ENCODE results near the gene CRABP2. TPM values are rescaled to one million over a fixed set of nuclear protein-coding genes. Genes with fewer than 3 reads are reported as not detected.

The CRABP2 gene
- total and polyA plus RNA-seq, 2 donors (not counting 1 experiment from before 2014, with no cell fraction given): 0.89 to 1.2 TPM

GRCh38 chr1:156727492-156727891 lies 22.1 kb upstream of the CRABP2 start:
- H3K9me3 Mint-ChIP-seq (ENCODE audit: insufficient read depth): no peaks in the 10 kb centered on the region
- TF ChIP-seq EZH2 (IDR thresholded peaks at IDR 0.05; ENCODE audit: borderline replicate concordance, insufficient read depth, low read depth, low read length, poor library complexity, severe bottlenecking): no peak
- TF ChIP-seq CTCF (IDR thresholded peaks at IDR 0.05): no peak
- H3K4me3 ChIP-seq (ENCODE audit: control extremely low read depth in 1 of 5, extremely low read depth in 1 of 5, insufficient read depth in 1 of 5, low read depth in 2 of 5, low read length in 4 of 5): peak overlapping the region; percentile 78 to 98 (median 95)
- peaks cover 51% of the 10 kb centered on the region for H4K20me1 ChIP-seq (ENCODE audit: control insufficient read depth, insufficient read depth, low read length, poor library complexity, severe bottlenecking)
- ChIA-PET POLR2A (interaction anchor here (1.4 to 2.6 kb wide), 4 partner anchors 24 to 134 kb away, joined by 4 to 29 read pairs (median 6); partner anchors contain the start of genes HDGF and NTRK1), CTCF (interaction anchor here (0.9 to 9.5 kb wide), 14 partner anchors 11 to 133 kb away, joined by 3 to 245 read pairs (median 6); partner anchors contain the start of genes CRABP2, HDGF, INSRR and MRPL24)
- H3K27me3 Mint-ChIP-seq: no peaks in the 10 kb centered on the region
- H2AFZ ChIP-seq (ENCODE audit: insufficient read depth, low read depth, low read length, poor library complexity, severe bottlenecking): peak overlapping the region; percentile 85
- H3K9ac ChIP-seq (ENCODE audit: low read length): peak overlapping the region; percentile 97
- H3K4me1 Mint-ChIP-seq: peaks cover 26% of the 10 kb centered on the region
- peak overlapping the region; percentile 98 for H3K27ac Mint-ChIP-seq
- peaks cover 56% of the 10 kb centered on the region for H3K79me2 ChIP-seq (ENCODE audit: control insufficient read depth, insufficient read depth, low read length)
- H3K4me1 ChIP-seq (ENCODE audit: control insufficient read depth in 2 of 2, insufficient read depth in 2 of 2, low read length in 2 of 2): peaks cover 40 to 48% of the 10 kb centered on the region in 2 donors
- DNase-seq (no peak), ATAC-seq (ENCODE audit: low read depth) (no peak)
- peak overlapping the region; percentile 77 to 96 for H3K27ac ChIP-seq (ENCODE audit: low read length in 2 of 2)
- 39% methylated on average over 4 of the region's 7 CpGs for WGBS (ENCODE audit: insufficient coverage)
- intact Hi-C loops (cut with micrococcal nuclease): loop anchor here (5.0 kb wide), 1 partner anchor 225 kb away; the partner anchor contains the start of gene MEF2D
- H3K4me2 ChIP-seq (replicated peaks; ENCODE audit: low read depth, low read length, poor library complexity, severe bottlenecking): peak overlapping the region; percentile 81
- peaks cover 0 to 40% of the 10 kb centered on the region in 2 experiments for H3K36me3 ChIP-seq (replicated peaks in 1 of 2; ENCODE audit: control extremely low read depth in 1 of 2, control insufficient read depth in 1 of 2, extremely low read depth in 1 of 2, insufficient read depth in 2 of 2, low read length in 1 of 2)
- H3K4me3 Mint-ChIP-seq: no peak overlapping the region
- H3K9me3 ChIP-seq (ENCODE audit: control extremely low read depth in 1 of 3, control insufficient read depth in 2 of 3, insufficient read depth in 1 of 3, low read length in 2 of 3): no peaks in the 10 kb centered on the region
- H3K27me3 ChIP-seq (replicated peaks in 1 of 4; ENCODE audit: control extremely low read depth in 1 of 4, control insufficient read depth in 3 of 4, insufficient read depth in 4 of 4, low read length in 3 of 4): no peaks in the 10 kb centered on the region

GRCh38 chr1:156726549-156727226 lies 21.3 kb upstream of the CRABP2 start:
- Mint-ChIP-seq H3K27ac (no peak overlapping the region), H3K4me1 (peaks cover 26% of the 10 kb centered on the region), H3K4me3 (no peak overlapping the region), H3K9me3 (ENCODE audit: insufficient read depth) (no peaks in the 10 kb centered on the region), H3K27me3 (no peaks in the 10 kb centered on the region)
- WGBS (ENCODE audit: insufficient coverage): 55% methylated on average over 8 of the region's 15 CpGs
- H3K4me2 ChIP-seq (replicated peaks; ENCODE audit: low read depth, low read length, poor library complexity, severe bottlenecking): peak overlapping the region; percentile 81
- peak overlapping the region in 4 of 5 experiments; percentile 28 to 98 (median 60) for H3K4me3 ChIP-seq (ENCODE audit: control extremely low read depth in 1 of 5, extremely low read depth in 1 of 5, insufficient read depth in 1 of 5, low read depth in 2 of 5, low read length in 4 of 5)
- peaks cover 58% of the 10 kb centered on the region for H4K20me1 ChIP-seq (ENCODE audit: control insufficient read depth, insufficient read depth, low read length, poor library complexity, severe bottlenecking)
- intact Hi-C loops (cut with micrococcal nuclease): loop anchor here (5.0 kb wide), 1 partner anchor 224 kb away; the partner anchor contains the start of gene MEF2D
- peaks cover 40 to 48% of the 10 kb centered on the region in 2 donors for H3K4me1 ChIP-seq (ENCODE audit: control insufficient read depth in 2 of 2, insufficient read depth in 2 of 2, low read length in 2 of 2)
- H3K79me2 ChIP-seq (ENCODE audit: control insufficient read depth, insufficient read depth, low read length): peaks cover 56% of the 10 kb centered on the region
- no peak overlapping the region for H2AFZ ChIP-seq (ENCODE audit: insufficient read depth, low read depth, low read length, poor library complexity, severe bottlenecking)
- no peak for ATAC-seq (ENCODE audit: low read depth)
- H3K27ac ChIP-seq (ENCODE audit: low read length in 2 of 2): no peak overlapping the region
- ChIA-PET POLR2A (interaction anchor here (0.7 to 2.6 kb wide), 3 partner anchors 12 to 26 kb away, joined by 3 to 29 read pairs (median 3); partner anchors contain the start of gene HDGF), CTCF (interaction anchor here (0.7 to 9.5 kb wide), 42 partner anchors 8 to 341 kb away, joined by 3 to 245 read pairs (median 6); partner anchors contain the start of genes CRABP2, HAPLN2, HDGF and INSRR)
- TF ChIP-seq CTCF (IDR thresholded peaks at IDR 0.05) (no peak), EZH2 (IDR thresholded peaks at IDR 0.05; ENCODE audit: borderline replicate concordance, insufficient read depth, low read depth, low read length, poor library complexity, severe bottlenecking) (no peak)
- peak; percentile 59 for DNase-seq
- H3K9me3 ChIP-seq (ENCODE audit: control extremely low read depth in 1 of 3, control insufficient read depth in 2 of 3, insufficient read depth in 1 of 3, low read length in 2 of 3): no peaks in the 10 kb centered on the region
- H3K36me3 ChIP-seq (replicated peaks in 1 of 2; ENCODE audit: control extremely low read depth in 1 of 2, control insufficient read depth in 1 of 2, extremely low read depth in 1 of 2, insufficient read depth in 2 of 2, low read length in 1 of 2): peaks cover 0 to 39% of the 10 kb centered on the region in 2 experiments
- no peaks in the 10 kb centered on the region for H3K27me3 ChIP-seq (replicated peaks in 1 of 4; ENCODE audit: control extremely low read depth in 1 of 4, control insufficient read depth in 3 of 4, insufficient read depth in 4 of 4, low read length in 3 of 4)
- peak overlapping the region; percentile 97 for H3K9ac ChIP-seq (ENCODE audit: low read length)
